ENCODE data around the gene NT5M. TPM values are rescaled to one million over a fixed set of nuclear protein-coding genes. Genes with fewer than 3 reads are reported as not detected.

Gene NT5M
- total and polyA plus RNA-seq, 9 of the 15 experiments (the other 6 are each of a cell fraction or from before 2014, with no cell fraction given) = 0.24 to 10.1 (median 3.4) TPM

DNA sequence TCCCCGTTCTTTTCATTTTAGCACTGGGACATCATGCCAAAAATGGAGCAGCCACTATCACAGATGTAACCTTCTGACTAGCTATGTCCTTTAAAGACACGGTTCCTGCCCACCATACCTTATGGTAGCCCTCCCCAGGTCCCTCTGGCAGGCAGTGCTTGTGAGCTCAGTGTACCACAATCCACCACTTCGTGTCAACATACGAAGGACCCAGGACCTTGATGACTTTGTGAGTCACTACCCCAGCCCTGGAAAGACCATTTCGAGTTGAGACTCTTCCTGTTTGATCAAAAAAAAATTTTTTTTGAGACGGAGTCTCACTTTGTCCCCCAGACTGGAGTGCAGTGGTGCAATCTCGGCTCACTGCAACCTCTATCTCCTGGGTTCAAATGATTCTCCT is 45.2 kb upstream of the NT5M start (continued):
- TF ChIP-seq, protein P1, sequence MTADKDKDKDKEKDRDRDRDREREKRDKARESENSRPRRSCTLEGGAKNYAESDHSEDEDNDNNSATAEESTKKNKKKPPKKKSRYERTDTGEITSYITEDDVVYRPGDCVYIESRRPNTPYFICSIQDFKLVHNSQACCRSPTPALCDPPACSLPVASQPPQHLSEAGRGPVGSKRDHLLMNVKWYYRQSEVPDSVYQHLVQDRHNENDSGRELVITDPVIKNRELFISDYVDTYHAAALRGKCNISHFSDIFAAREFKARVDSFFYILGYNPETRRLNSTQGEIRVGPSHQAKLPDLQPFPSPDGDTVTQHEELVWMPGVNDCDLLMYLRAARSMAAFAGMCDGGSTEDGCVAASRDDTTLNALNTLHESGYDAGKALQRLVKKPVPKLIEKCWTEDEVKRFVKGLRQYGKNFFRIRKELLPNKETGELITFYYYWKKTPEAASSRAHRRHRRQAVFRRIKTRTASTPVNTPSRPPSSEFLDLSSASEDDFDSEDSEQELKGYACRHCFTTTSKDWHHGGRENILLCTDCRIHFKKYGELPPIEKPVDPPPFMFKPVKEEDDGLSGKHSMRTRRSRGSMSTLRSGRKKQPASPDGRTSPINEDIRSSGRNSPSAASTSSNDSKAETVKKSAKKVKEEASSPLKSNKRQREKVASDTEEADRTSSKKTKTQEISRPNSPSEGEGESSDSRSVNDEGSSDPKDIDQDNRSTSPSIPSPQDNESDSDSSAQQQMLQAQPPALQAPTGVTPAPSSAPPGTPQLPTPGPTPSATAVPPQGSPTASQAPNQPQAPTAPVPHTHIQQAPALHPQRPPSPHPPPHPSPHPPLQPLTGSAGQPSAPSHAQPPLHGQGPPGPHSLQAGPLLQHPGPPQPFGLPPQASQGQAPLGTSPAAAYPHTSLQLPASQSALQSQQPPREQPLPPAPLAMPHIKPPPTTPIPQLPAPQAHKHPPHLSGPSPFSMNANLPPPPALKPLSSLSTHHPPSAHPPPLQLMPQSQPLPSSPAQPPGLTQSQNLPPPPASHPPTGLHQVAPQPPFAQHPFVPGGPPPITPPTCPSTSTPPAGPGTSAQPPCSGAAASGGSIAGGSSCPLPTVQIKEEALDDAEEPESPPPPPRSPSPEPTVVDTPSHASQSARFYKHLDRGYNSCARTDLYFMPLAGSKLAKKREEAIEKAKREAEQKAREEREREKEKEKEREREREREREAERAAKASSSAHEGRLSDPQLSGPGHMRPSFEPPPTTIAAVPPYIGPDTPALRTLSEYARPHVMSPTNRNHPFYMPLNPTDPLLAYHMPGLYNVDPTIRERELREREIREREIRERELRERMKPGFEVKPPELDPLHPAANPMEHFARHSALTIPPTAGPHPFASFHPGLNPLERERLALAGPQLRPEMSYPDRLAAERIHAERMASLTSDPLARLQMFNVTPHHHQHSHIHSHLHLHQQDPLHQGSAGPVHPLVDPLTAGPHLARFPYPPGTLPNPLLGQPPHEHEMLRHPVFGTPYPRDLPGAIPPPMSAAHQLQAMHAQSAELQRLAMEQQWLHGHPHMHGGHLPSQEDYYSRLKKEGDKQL (CRISPR knock-in tag; IDR thresholded peaks at IDR 0.05; ENCODE audit: borderline replicate concordance) = no peak
- no peak for TF ChIP-seq YY1 (IDR thresholded peaks at IDR 0.05; ENCODE audit: borderline replicate concordance in 1 of 3, control insufficient read depth in 1 of 3, extremely low read depth in 1 of 3, insufficient read depth in 3 of 3, insufficient read length in 1 of 3, insufficient replicate concordance in 2 of 3, low read depth in 1 of 3, low read length in 2 of 3)
- TF ChIP-seq, protein P2, sequence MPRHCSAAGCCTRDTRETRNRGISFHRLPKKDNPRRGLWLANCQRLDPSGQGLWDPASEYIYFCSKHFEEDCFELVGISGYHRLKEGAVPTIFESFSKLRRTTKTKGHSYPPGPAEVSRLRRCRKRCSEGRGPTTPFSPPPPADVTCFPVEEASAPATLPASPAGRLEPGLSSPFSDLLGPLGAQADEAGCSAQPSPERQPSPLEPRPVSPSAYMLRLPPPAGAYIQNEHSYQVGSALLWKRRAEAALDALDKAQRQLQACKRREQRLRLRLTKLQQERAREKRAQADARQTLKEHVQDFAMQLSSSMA (CRISPR knock-in tag; IDR thresholded peaks at IDR 0.05) = no peak
- no peak for TF ChIP-seq XRCC5 (IDR thresholded peaks at IDR 0.05; ENCODE audit: low read depth, low read length)
- TF ChIP-seq ZC3H11A (IDR thresholded peaks at IDR 0.05; ENCODE audit: low read depth, low read length) = no peak

All from K562 (cell line).